CD14-positive monocyte (primary cell): Measurements from ENCODE around the gene HIBADH. TPM values are rescaled to one million over a fixed set of nuclear protein-coding genes. Genes with fewer than 3 reads are reported as not detected.

Experiments
- DNase-seq, 3 donors: peaks; one replicate each; pipeline ENCODE4 v3.0.0-alpha.2; 2011 to 2022
- H2AFZ ChIP-seq: 2 replicates; pipeline ENCODE4 v1.6.0; 2012; ENCODE audit warnings: mild to moderate bottlenecking, low read depth, low read length, inconsistent platforms; ENCODE audit not compliant: insufficient read depth, poor library complexity, severe bottlenecking
- H3K27ac ChIP-seq, 2 donors: 1 replicate in 1 of 2; 2 replicates in 1 of 2; pipeline ENCODE4 v1.5.1; 2012 to 2013; ENCODE audit warnings: low read length in 2 of 2, control low read depth in 1 of 2, inconsistent platforms in 1 of 2, low read depth in 1 of 2, mild to moderate bottlenecking in 1 of 2
- H3K27me3 ChIP-seq, 2 donors: one replicate each; pipeline versions ENCODE4 v1.6.0 to v1.6.1; 2011 to 2013; ENCODE audit warnings: low read length in 2 of 2; ENCODE audit not compliant: control insufficient read depth in 2 of 2, insufficient read depth in 2 of 2
- H3K36me3 ChIP-seq, 2 donors: replicated peaks in 1 of 2; 1 replicate in 1 of 2; 2 replicates in 1 of 2; pipeline versions ENCODE4 v1.5.1 to v1.6.1; 2012 to 2013; ENCODE audit warnings: low read length in 2 of 2, control low read depth in 1 of 2, inconsistent platforms in 1 of 2, mild to moderate bottlenecking in 1 of 2; ENCODE audit not compliant: insufficient read depth in 2 of 2, control insufficient read depth in 1 of 2
- H3K4me1 ChIP-seq, 2 donors: 1 replicate in 1 of 2; 2 replicates in 1 of 2; pipeline versions ENCODE4 v1.5.1 to v1.6.1; 2012 to 2013; ENCODE audit warnings: low read length in 2 of 2, control low read depth in 1 of 2, inconsistent platforms in 1 of 2, mild to moderate bottlenecking in 1 of 2, moderate library complexity in 1 of 2; ENCODE audit not compliant: insufficient read depth in 2 of 2, control insufficient read depth in 1 of 2
- H3K4me2 ChIP-seq: replicated peaks from 2 replicates; pipeline ENCODE3; 2012; ENCODE audit warnings: low read length, moderate library complexity, mild to moderate bottlenecking; ENCODE audit not compliant: poor library complexity, severe bottlenecking; ENCODE audit errors: extremely low read depth
- H3K4me3 ChIP-seq, 3 experiments: fragments of 200-600 bp in 1 of 3; sonication (generic) in 1 of 3; replicated peaks in 1 of 3; 1 replicate in 2 of 3; 2 replicates in 1 of 3; pipeline ENCODE4 v1.5.1; 2011 to 2013; ENCODE audit warnings: low read length in 3 of 3, mild to moderate bottlenecking in 3 of 3, control low read depth in 2 of 3, low read depth in 2 of 3, inconsistent platforms in 1 of 3, moderate library complexity in 1 of 3
- H3K79me2 ChIP-seq: 2 replicates; pipeline ENCODE4 v1.6.0; 2012; ENCODE audit warnings: mild to moderate bottlenecking, control low read depth, inconsistent platforms, low read length, moderate library complexity; ENCODE audit not compliant: insufficient read depth
- H3K9ac ChIP-seq: 2 replicates; pipeline ENCODE4 v1.6.0; 2017; ENCODE audit warnings: low read length, mild to moderate bottlenecking; ENCODE audit not compliant: insufficient read depth, poor library complexity, severe bottlenecking
- H3K9me3 ChIP-seq, 2 donors: replicated peaks in 1 of 2; 1 replicate in 1 of 2; 2 replicates in 1 of 2; pipeline versions ENCODE4 v1.5.1 to v1.6.1; 2012 to 2013; ENCODE audit warnings: low read length in 2 of 2, control low read depth in 1 of 2; ENCODE audit not compliant: control insufficient read depth in 1 of 2, insufficient read depth in 1 of 2
- H4K20me1 ChIP-seq: 2 replicates; pipeline ENCODE4 v1.6.0; 2012; ENCODE audit warnings: mild to moderate bottlenecking, low read length, control low read depth, moderate library complexity; ENCODE audit not compliant: insufficient read depth
- H3K27ac Mint-ChIP-seq, 7 donors: one replicate each; pipeline ENCODE4 v1.8.0; 2020; ENCODE audit warnings: mild to moderate bottlenecking in 7 of 7, mixed read lengths in 7 of 7, moderate library complexity in 6 of 7, inconsistent platforms in 2 of 7
- H3K27me3 Mint-ChIP-seq, 3 donors: one replicate each; pipeline ENCODE4 v1.8.0; 2021 to 2022; ENCODE audit warnings: low read depth in 3 of 3, mild to moderate bottlenecking in 3 of 3, mixed read lengths in 3 of 3, moderate library complexity in 3 of 3, inconsistent platforms in 1 of 3
- H3K36me3 Mint-ChIP-seq, 2 donors: one replicate each; pipeline ENCODE4 v1.8.0; 2020; ENCODE audit warnings: mixed read lengths in 2 of 2, inconsistent platforms in 1 of 2, mild to moderate bottlenecking in 1 of 2
- H3K4me1 Mint-ChIP-seq: one replicate; pipeline ENCODE4 v1.8.0; 2020; ENCODE audit warnings: mild to moderate bottlenecking, mixed read lengths
- H3K4me3 Mint-ChIP-seq, 2 donors: one replicate each; pipeline ENCODE4 v1.8.0; 2020; ENCODE audit warnings: mild to moderate bottlenecking in 2 of 2, mixed read lengths in 2 of 2, moderate library complexity in 1 of 2
- H3K9me3 Mint-ChIP-seq, 7 donors: one replicate each; pipeline ENCODE4 v1.8.0; 2020 to 2022; ENCODE audit warnings: mixed read lengths in 7 of 7, mild to moderate bottlenecking in 6 of 7, moderate library complexity in 6 of 7, inconsistent platforms in 2 of 7
- WGBS: methylation state at CpG from one replicate; pipeline ENCODE4 v1.1.5; 2013; ENCODE audit warnings: missing lambda C conversion rate; ENCODE audit not compliant: insufficient coverage; 5-methylcytosine and 5-hydroxymethylcytosine counted together
- intact Hi-C, 2 donors: fragments of 100-400 bp; cut with micrococcal nuclease; formaldehyde crosslinking; loops; one replicate each; pipeline versions ENCODE4 v1.15.0 to v1.15.1; 2023
- polyA plus RNA-seq, 3 donors: library from polyadenylated mRNA; depleted of rRNA in 1 of 3; unstranded in 2 of 3; stranded (reverse) in 1 of 3; fragments of 300-500 nt in 2 of 3; fragments of >200 nt in 1 of 3; fragmentation: Illumina TruSeq in 2 of 3; gene quantifications; 1 replicate in 2 of 3; 2 replicates in 1 of 3; pipeline ENCODE4 v1.2.3, GENCODE V29; 2012 to 2021
- TF ChIP-seq, protein P1 (sequence below): fragments of 200-600 bp; IDR thresholded peaks from one replicate; pipeline ENCODE4 v1.8.0; 2022; ENCODE audit warnings: antibody characterized with exemption, mild to moderate bottlenecking

HIBADH gene
- polyA plus RNA-seq, 3 donors, result 8.9 to 29.1 (median 26.5) TPM

DNA sequence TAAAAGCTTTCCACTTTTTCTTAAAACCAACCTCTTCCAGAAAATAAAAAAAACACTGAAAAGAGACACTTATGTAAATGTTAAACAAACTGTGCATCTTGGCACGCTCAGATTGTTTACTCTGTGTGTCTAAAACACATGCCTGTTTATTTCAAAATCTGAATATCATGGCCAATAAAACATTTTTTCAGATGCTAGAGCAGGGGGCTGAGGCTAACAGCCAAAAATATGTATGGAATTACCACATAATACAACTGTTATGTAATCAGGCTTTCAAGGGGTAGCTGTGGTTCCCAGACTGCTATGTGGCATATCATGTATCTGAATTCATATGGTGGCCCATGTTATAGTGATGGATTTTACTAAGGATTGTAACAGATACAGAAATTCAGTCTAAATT lies 130.4 kb downstream of the HIBADH start:
- Histone ChIP-seq H3K79me2 (no peaks in the 10 kb centered on the region), H3K27ac (no peak overlapping the region), H4K20me1 (no peaks in the 10 kb centered on the region), H3K4me2 (no peak overlapping the region), H3K27me3 (no peaks in the 10 kb centered on the region), H3K9me3 (no peaks in the 10 kb centered on the region), H3K36me3 (peaks cover 0 to 5% of the 10 kb centered on the region in 2 donors), H3K9ac (no peak overlapping the region), H3K4me3 (no peak overlapping the region), H3K4me1 (no peaks in the 10 kb centered on the region), H2AFZ (no peak overlapping the region)
- Mint-ChIP-seq H3K9me3 (peaks cover 0 to 5% (median 3%) of the 10 kb centered on the region in 7 donors), H3K36me3 (peaks cover 20 to 23% of the 10 kb centered on the region in 2 donors), H3K4me3 (no peak overlapping the region), H3K27me3 (peaks cover 0 to 3% (median 0%) of the 10 kb centered on the region in 3 donors), H3K4me1 (no peaks in the 10 kb centered on the region), H3K27ac (no peak overlapping the region)
- TF ChIP-seq, protein P1, sequence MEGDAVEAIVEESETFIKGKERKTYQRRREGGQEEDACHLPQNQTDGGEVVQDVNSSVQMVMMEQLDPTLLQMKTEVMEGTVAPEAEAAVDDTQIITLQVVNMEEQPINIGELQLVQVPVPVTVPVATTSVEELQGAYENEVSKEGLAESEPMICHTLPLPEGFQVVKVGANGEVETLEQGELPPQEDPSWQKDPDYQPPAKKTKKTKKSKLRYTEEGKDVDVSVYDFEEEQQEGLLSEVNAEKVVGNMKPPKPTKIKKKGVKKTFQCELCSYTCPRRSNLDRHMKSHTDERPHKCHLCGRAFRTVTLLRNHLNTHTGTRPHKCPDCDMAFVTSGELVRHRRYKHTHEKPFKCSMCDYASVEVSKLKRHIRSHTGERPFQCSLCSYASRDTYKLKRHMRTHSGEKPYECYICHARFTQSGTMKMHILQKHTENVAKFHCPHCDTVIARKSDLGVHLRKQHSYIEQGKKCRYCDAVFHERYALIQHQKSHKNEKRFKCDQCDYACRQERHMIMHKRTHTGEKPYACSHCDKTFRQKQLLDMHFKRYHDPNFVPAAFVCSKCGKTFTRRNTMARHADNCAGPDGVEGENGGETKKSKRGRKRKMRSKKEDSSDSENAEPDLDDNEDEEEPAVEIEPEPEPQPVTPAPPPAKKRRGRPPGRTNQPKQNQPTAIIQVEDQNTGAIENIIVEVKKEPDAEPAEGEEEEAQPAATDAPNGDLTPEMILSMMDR, result no peak
- no CpG with 5 or more reads among the region's 1 CpG for WGBS
- no peak for DNase-seq
- intact Hi-C loops, result no loop called here

DNA sequence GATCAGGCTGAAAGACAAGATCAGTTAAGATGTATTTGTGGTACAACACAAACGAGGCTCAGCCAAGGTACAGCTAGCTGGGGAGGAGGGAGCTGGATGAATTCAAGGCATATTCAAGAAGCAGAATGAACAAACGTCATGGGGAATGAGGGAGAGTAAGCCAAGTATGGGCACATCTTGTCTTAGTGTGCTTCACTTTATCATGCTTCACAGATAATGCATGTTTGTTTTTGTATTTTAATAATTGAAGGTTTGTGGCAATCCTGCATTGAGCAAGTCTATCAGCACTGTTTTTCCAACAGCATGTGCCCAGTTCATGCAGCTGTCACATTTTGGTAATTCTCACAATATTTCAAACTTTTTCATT lies 135.4 kb downstream of the HIBADH start:
- H3K36me3 ChIP-seq, result peaks cover 0 to 12% of the 10 kb centered on the region in 2 donors
- no peaks in the 10 kb centered on the region for H3K27me3 ChIP-seq
- Mint-ChIP-seq H3K4me1 (no peaks in the 10 kb centered on the region), H3K36me3 (peaks cover 32 to 37% of the 10 kb centered on the region in 2 donors), H3K4me3 (no peak overlapping the region), H3K27ac (no peak overlapping the region), H3K9me3 (peaks cover 0 to 7% (median 3%) of the 10 kb centered on the region in 7 donors), H3K27me3 (peaks cover 0 to 3% (median 2%) of the 10 kb centered on the region in 3 donors)
- DNase-seq, result no peak
- H3K4me2 ChIP-seq, result no peak overlapping the region
- no peak overlapping the region for H2AFZ ChIP-seq
- H3K4me1 ChIP-seq, result no peaks in the 10 kb centered on the region
- H3K9ac ChIP-seq, result no peak overlapping the region
- H3K4me3 ChIP-seq, result no peak overlapping the region
- 100% methylated on average over 2 of the region's 2 CpGs for WGBS
- no peaks in the 10 kb centered on the region for H3K9me3 ChIP-seq
- no peak overlapping the region for H3K27ac ChIP-seq
- H3K79me2 ChIP-seq, result no peaks in the 10 kb centered on the region
- H4K20me1 ChIP-seq, result no peaks in the 10 kb centered on the region
- TF ChIP-seq, protein P1, result no peak
- intact Hi-C loops, result no loop called here
